ENCODE results near the gene TMEM81. TPM values are rescaled to one million over a fixed set of nuclear protein-coding genes. Genes with fewer than 3 reads are reported as not detected.

Gene TMEM81
- total RNA-seq, 5 donors from 2014 or later (not counting 1 experiment from before 2014, with no cell fraction given): 2.7 to 7.1 (median 5.0) TPM

DNA sequence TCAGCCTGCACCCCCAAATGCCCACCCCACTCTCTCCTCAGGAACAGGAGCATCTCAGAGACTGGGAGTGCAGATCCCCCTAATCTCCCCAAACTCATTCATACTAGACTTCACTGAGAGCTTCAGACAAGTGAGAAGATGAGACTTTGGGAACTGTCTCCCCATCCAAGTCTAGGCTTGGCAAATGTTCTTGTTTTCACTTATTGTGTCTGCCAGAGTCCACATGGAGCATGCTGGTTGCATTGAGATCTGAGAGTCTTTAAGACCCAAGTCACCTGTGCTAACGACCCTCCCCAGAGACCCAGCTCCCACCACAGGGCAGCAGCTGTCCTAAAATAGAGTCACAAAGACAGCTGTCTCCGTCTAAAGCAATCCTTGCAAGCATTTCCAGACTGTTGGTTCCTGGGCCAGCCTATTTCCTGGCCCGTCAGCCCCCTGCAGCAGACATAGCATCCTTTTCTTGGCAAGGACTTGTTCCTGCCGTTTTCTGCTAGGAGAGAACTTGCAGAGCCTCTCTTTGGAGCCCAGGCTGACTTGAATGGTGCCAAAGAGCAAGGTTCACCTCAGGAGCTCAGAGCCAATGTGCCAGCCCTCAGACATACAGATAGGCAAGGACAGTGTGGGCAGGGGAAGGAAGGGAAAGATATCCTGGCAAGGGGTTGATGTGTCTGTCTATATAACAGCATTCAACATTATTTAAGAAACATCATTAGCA is 43.1 kb downstream of the TMEM81 start:
- Mint-ChIP-seq H3K36me3 (no peaks in the 10 kb centered on the region), H3K4me3 (no peak overlapping the region), H3K27me3 (peaks cover 36 to 55% of the 10 kb centered on the region in 2 donors), H3K4me1 (no peaks in the 10 kb centered on the region), H3K9me3 (no peaks in the 10 kb centered on the region), H3K27ac (no peak overlapping the region)
- WGBS (ENCODE audit: insufficient coverage): 41% methylated on average over 4 of the region's 4 CpGs
- Histone ChIP-seq H3K4me1 (ENCODE audit: control insufficient read depth in 1 of 2, extremely low read depth in 1 of 2, insufficient read depth in 2 of 2, low read length in 2 of 2) (peaks cover 0 to 2% of the 10 kb centered on the region in 2 experiments), H3K4me3 (ENCODE audit: control insufficient read depth in 1 of 2, extremely low read depth in 1 of 2, low read length in 1 of 2) (no peak overlapping the region), H3K27me3 (replicated peaks in 1 of 2; ENCODE audit: control insufficient read depth in 2 of 2, extremely low read depth in 1 of 2, insufficient read depth in 2 of 2, low read length in 1 of 2) (peaks cover 5 to 49% of the 10 kb centered on the region in 2 experiments), H3K36me3 (ENCODE audit: control insufficient read depth in 2 of 2, extremely low read depth in 1 of 2, insufficient read depth in 1 of 2, low read length in 1 of 2) (no peaks in the 10 kb centered on the region), H3K9me3 (no peaks in the 10 kb centered on the region), H3K27ac (ENCODE audit: low read length) (no peak overlapping the region)
- ATAC-seq (replicated peaks in 1 of 4) (no peak), DNase-seq (no peak)
- CTCF ChIA-PET: interaction anchor here in 1 of 2 donors (0.5 to 0.6 kb wide), 2 partner anchors 10 to 44 kb away, joined by 3 read pairs; no protein-coding TSS in a partner anchor
- POLR2A ChIA-PET: no interaction called here

DNA sequence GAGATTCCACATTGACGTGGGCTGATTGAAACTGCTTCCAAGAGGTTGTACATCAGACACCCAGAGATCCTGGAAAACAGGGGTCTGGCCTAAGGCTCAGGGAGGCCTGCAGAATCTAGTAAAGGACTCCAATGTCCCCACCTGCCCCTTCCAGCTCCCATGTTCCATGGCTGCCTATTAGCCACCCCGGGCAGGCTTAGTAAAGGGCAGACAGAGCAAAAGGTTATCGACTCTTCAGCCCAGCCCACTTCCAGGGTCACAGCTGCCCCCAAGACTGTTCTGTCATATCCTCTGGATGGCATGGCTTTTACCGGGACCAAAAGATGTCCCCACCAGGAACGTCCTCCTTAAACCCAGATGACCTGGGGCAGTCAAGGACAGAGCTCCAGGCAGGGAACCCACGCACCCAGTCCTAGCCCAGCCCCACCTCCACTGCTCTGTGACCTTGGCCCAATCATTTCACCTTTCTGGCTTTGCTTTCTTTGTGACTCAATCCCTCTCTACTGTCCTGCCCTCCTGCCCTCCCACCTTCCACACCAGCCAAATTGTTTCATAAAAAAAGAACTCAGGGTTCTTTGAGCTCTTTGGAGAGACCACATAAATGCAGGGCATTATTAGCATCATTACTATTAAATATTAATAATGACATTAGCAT is 46.0 kb downstream of the TMEM81 start:
- Histone ChIP-seq H3K9me3 (no peaks in the 10 kb centered on the region), H3K4me3 (ENCODE audit: control insufficient read depth in 1 of 2, extremely low read depth in 1 of 2, low read length in 1 of 2) (no peak overlapping the region), H3K27me3 (replicated peaks in 1 of 2; ENCODE audit: control insufficient read depth in 2 of 2, extremely low read depth in 1 of 2, insufficient read depth in 2 of 2, low read length in 1 of 2) (peaks cover 2 to 27% of the 10 kb centered on the region in 2 experiments), H3K27ac (ENCODE audit: low read length) (no peak overlapping the region), H3K4me1 (ENCODE audit: control insufficient read depth in 1 of 2, extremely low read depth in 1 of 2, insufficient read depth in 2 of 2, low read length in 2 of 2) (peaks cover 0 to 2% of the 10 kb centered on the region in 2 experiments), H3K36me3 (ENCODE audit: control insufficient read depth in 2 of 2, extremely low read depth in 1 of 2, insufficient read depth in 1 of 2, low read length in 1 of 2) (no peaks in the 10 kb centered on the region)
- no peaks in the 10 kb centered on the region for H3K36me3 Mint-ChIP-seq
- H3K27ac Mint-ChIP-seq: no peak overlapping the region
- peaks cover 0 to 3% (median 0%) of the 10 kb centered on the region in 3 donors for H3K9me3 Mint-ChIP-seq
- ATAC-seq (replicated peaks in 1 of 4) (no peak), DNase-seq (no peak)
- H3K27me3 Mint-ChIP-seq: peaks cover 20 to 32% of the 10 kb centered on the region in 2 donors
- WGBS (ENCODE audit: insufficient coverage): 80% methylated on average over 6 of the region's 6 CpGs
- ChIA-PET CTCF (no interaction called here), POLR2A (no interaction called here)
- H3K4me1 Mint-ChIP-seq: no peaks in the 10 kb centered on the region
- H3K4me3 Mint-ChIP-seq: no peak overlapping the region

- Mint-ChIP-seq H3K9me3 (peaks cover 0 to 3% (median 0%) of the 10 kb centered on the region in 3 donors), H3K27ac (no peak overlapping the region), H3K36me3 (no peaks in the 10 kb centered on the region), H3K27me3 (peaks cover 20 to 30% of the 10 kb centered on the region in 2 donors), H3K4me1 (no peaks in the 10 kb centered on the region), H3K4me3 (no peak overlapping the region)
- CTCF ChIA-PET: interaction anchor here in 1 of 2 donors (0.5 to 0.6 kb wide), 2 partner anchors 9 to 23 kb away, joined by 3 to 4 read pairs; no protein-coding TSS in a partner anchor
- Histone ChIP-seq H3K4me3 (ENCODE audit: control insufficient read depth in 1 of 2, extremely low read depth in 1 of 2, low read length in 1 of 2) (no peak overlapping the region), H3K27me3 (replicated peaks in 1 of 2; ENCODE audit: control insufficient read depth in 2 of 2, extremely low read depth in 1 of 2, insufficient read depth in 2 of 2, low read length in 1 of 2) (peaks cover 2 to 21% of the 10 kb centered on the region in 2 experiments), H3K9me3 (no peaks in the 10 kb centered on the region), H3K27ac (ENCODE audit: low read length) (no peak overlapping the region), H3K36me3 (ENCODE audit: control insufficient read depth in 2 of 2, extremely low read depth in 1 of 2, insufficient read depth in 1 of 2, low read length in 1 of 2) (no peaks in the 10 kb centered on the region), H3K4me1 (ENCODE audit: control insufficient read depth in 1 of 2, extremely low read depth in 1 of 2, insufficient read depth in 2 of 2, low read length in 2 of 2) (no peaks in the 10 kb centered on the region)
- WGBS (ENCODE audit: insufficient coverage): 57% methylated on average over 2 of the region's 9 CpGs
- DNase-seq: no peak
- ATAC-seq (replicated peaks in 1 of 4): no peak
- POLR2A ChIA-PET: no interaction called here
These were observed 46.7 kb downstream of the TMEM81 start for GRCh38 chr1:205037539-205037938.

Other genes starting within 250 kb of the TMEM81 start
- gene NFASC, start 213.6 kb downstream of the TMEM81 start, total RNA-seq: under 1 TPM in 3 of 5 donors, not detected in 2; 0.13 to 0.35 (median 0.19) TPM
- gene CNTN2, start 41.2 kb downstream of the TMEM81 start, total RNA-seq: not detected
- 10 to 100 TPM; 13.9 to 24.3 (median 22.3) TPM for gene RBBP5, start 37.5 kb upstream of the TMEM81 start, total RNA-seq
- gene DSTYK, start 127.2 kb upstream of the TMEM81 start, total RNA-seq: 10 to 100 TPM; 13.8 to 15.7 (median 14.7) TPM
- 1 to 10 TPM; 1.0 to 3.3 (median 1.8) TPM for gene TMCC2, start 143.5 kb upstream of the TMEM81 start, total RNA-seq
- gene NUAK2, start 237.3 kb upstream of the TMEM81 start, total RNA-seq: 10 to 100 TPM; 15.0 to 38.7 (median 32.7) TPM